DMS53 treated with DMSO at 0.1 percent for 48 hours (cell line): Measurements from ENCODE around the gene ILDR2.

Source experiments
- DNase-seq: peaks from one replicate; lab custom pipeline; 2025; ENCODE audit not compliant: unreplicated experiment; lab: John Stamatoyannopoulos, UW

The ILDR2 gene

DNA sequence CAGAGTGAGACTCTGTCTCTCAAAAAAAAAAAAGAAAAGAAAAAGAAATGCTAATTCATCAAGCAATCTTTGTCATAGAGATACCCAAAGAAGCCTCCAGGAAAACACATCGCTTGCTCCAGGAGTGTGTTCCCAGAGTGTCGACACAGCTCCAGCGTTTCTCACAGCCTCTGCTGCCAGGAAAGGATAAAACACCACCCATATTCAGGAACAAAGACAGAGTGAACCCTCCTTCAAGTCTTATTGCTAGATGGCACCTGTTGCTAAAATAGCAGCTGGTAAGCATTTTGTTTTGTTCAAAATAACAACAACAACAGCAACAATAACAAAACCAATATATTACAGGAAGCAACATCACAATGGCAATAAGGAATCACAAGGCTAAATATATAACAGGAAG is 3.1 kb downstream of the ILDR2 start:
- DNase-seq, result no peak

DNA sequence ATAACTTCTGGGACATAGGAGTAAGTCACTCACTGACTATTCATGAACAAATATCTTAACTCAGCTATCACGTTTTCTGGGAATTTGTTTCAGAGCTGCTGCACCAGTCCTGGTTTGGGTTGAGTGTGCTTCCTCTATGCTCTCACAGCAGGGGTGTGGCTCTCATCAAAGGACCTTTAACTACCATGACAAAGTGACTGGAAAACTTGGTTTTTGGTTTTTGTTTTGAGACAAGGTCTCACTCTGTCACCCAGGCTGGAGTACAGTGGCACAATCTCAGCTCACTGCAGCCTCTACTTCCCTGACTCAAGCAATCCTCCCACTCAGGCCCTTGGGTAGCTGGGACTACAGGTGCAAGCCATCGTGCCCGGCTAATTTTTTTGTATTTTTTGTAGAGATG is 4.1 kb downstream of the ILDR2 start:
- no peak for DNase-seq

DNA sequence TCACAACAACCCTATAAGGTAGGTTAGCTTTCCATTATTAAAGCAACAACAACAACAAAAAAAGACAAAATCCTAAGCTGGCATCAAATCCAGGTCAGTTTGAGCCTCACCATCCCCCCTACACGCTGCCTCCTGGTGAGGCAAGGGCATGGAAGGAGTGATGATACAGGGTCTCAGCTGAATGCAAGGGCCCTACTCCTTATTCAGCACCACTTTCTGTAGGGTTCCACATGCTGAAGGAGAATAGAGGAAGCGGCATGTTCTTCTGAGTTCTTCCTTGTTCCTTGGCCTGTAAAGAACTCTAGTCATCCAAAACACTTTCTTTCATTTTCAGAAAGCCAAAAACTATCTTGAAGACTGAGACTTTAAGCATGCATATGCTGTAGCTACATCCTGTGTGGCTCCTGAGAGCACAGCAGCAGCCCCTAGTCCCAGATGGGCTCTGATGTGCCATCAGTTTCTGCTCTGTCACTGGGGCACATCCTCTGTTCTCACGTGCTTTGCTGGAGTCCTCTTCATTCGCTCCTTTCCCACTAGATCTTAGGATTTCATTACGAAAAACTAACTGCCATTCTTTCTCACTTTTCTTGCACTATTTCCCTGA is 6.2 kb downstream of the ILDR2 start:
- no peak for DNase-seq

DNA sequence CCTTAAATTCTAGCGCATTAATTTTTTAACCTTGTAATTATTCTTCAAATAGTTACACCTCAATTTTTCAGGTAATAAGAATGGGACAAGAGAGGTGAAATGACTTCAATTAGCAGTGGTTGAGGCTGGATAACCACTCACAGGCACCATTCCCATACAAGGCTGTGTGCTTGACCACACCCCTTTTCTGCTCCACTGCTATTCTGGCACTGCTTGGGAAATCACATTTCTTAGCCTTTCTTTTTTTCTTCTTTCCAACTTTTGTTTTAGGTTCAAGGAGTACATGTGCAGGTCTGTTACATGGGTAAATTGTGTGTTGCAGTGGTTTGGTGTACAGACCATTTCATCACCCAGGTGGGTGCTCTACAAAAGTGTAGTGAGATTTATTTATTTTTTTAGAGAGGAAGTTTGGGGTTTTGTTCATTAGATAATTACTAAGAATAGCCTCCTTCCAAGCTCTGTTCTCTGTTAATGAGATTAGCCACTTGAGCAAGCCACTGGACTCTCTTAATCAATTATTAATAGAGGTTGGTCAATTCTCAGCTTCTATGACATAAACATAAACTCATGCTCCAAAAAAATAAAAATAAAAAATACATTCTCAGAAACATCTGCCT is 14.4 kb downstream of the ILDR2 start:
- DNase-seq, result no peak

GRCh38 chr1:166956872-166957271 is 18.5 kb downstream of the ILDR2 start:
- no peak for DNase-seq

DNA sequence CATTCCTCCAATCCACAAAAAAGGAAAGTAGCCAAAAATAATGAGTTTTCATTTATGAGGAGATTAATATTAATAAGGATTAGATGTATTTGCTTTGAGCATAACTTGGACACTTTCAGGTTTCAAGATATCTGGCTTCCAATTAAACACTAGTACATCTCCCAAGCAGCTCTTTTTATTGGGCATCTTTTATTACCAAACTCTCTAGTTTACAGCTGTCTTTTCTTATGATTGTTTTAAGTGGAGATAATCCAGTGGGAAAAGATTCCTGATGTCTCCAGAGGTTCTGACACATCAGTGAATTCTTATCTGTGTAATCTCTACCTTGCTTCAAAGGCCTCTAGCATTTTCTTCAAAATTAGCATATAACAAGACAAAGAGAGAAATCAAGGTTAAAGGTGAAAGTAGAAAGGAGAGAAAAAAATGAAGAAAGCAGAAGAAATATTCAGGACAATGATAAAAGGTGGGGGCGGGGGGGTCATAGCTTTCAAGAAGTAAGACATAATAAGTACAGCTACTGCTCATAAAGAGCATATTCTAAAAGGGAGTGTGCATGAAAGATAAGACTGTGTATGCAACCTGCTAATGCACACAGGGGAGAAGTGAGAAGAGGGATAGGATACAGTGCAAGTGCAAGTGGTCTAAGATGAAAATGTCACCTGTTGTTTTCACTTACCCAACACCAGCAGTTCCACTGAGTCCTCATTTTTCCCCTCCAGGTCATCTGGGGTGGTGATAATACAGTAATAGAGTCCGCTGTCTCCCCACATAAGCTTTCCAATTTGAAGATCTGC is 19.1 kb downstream of the ILDR2 start:
- no peak for DNase-seq

GRCh38 chr1:166953491-166953890 is 21.8 kb downstream of the ILDR2 start:
- DNase-seq, result no peak

DNA sequence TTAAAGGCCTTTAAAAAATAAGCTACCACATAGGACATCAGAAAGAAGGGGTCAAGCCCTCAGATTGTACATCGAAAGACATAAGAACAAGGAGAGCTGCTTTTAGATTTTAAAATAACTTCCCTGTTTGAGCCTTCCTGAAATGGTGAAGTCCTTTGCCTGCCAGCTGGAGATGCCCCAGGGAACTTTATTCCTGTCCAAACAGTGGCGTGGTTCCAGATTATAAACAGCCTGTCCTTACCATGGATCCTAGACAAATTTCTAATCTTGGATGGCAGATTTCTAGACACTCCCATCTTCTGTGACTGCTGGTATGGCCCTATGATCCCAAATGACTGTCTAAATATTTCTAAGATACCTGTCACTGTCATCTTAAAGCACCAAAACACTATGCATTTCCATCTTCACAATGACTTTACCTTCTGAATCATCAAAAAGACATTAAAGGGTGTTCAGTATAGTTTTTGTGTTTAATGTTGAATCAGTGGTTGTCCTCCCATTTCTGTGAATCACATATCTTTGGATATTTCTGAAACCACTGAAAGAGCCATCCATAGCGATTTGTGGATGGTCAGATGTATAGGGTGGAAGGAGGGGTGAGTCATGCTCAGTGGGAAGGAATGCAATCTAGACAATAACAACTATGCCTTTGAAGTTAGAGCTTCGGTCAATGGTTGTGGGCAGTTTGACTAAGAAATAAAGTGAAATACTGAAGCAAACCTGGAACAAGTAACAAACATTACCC is 23.2 kb downstream of the ILDR2 start:
- DNase-seq, result no peak

DNA sequence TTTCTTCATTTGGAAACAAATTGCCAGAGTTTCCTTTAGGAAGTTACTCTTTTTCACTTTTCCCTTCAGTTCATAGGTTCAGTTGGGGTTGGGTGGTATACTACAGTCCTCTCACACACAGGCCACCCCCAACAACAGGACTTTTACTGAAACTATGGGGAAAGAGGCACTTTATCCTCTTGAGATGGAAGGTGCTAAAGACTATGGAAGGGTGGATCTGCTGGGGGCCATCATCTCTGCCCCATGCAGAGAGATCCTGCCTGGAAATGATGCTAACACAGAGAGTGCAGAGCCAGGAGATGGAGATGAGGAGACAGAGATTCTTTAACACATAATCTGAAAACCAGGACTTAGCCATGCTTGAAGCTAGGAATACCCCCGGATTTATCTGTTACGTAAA is 24.3 kb downstream of the ILDR2 start:
- DNase-seq, result no peak

DNA sequence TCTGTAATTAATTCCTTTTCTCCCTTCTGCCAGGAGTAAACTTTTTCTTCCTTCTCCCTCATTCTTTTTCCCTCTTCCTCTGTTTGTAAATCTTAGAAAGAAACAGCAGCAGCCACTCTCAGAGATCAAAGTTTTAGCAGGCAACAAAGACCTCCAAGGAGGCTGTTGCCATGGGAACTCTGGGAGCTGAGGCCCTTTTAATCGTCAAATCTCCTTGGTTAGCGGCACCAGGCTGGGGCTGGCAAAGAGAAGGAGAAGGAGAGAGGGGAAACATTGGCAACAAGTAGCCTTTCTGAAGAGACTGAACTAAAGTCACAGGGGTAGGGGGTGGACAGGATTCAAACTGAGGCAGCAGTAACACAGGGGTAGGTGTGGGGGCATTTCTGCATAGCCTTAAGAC is 25.2 kb downstream of the ILDR2 start:
- no peak for DNase-seq

DNA sequence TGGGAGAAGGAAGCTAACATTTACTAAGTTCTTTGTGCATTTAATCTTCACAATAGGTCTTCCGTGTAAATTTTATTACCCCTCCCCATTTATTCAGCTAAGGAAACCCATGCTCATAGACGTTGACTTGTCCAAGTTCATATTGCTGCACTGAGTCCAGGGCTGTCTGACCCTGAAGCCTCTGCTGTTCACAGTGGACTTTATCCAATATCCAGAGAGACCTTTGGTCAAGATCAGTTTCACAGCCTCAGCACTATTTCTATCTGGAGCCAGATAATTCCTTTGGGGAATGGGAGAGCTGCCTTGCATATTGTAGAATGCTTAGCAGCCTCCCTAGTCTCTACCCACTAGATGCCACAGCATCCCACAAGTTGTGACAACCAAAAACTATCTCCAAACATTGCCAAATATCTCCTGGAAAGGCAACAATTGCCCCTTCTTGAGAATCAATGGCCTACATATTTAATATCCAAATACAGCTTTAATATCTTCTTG is 26.4 kb downstream of the ILDR2 start:
- no peak for DNase-seq

- DNase-seq, result no peak
Measured at GRCh38 chr1:166947398-166948043, 27.8 kb downstream of the ILDR2 start.

- DNase-seq, result no peak
Measured at GRCh38 chr1:166944186-166944967, 31.0 kb downstream of the ILDR2 start.

- DNase-seq, result no peak
Measured at GRCh38 chr1:166939741-166940375, 35.5 kb downstream of the ILDR2 start.

GRCh38 chr1:166937962-166938361 is 37.4 kb downstream of the ILDR2 start:
- DNase-seq, result no peak

- no peak for DNase-seq
Measured at GRCh38 chr1:166937329-166937728, 38.0 kb downstream of the ILDR2 start.

GRCh38 chr1:166933633-166934032 is 41.7 kb downstream of the ILDR2 start:
- no peak for DNase-seq

- no peak for DNase-seq
Measured at GRCh38 chr1:166933140-166933539, 42.2 kb downstream of the ILDR2 start.

- no peak for DNase-seq
Measured at GRCh38 chr1:166929911-166930310, 45.4 kb downstream of the ILDR2 start.

DNA sequence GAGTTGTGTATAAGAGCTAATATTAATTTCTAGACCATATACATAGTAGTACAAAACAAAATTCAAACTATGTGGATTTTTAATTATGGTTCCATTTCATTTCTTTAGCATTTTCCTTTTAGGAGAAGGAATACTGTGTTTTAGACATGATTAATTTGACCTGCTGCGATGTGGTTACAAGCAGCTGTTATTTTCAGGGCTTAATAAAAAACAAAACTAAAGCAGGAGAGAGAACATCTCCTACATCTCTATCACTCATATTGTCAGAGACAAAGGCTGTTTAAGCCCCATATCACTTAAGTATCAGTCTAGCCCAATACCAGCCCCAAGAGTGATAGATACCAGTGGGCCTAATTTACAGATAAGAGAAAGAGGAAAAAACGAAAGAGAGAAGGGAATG is 47.6 kb downstream of the ILDR2 start:
- no peak for DNase-seq
